Measurements from ENCODE around the gene ABHD1.
"Not testable (repeated sequence)": the region's sequence is repeated elsewhere in the genome, so short reads cannot be mapped to it uniquely, and the experiment has no call there.

The ABHD1 gene

GRCh38 chr2:27123302-27124150 is at the start of gene ABHD1:
TSS of gene ABHD1 (plus strand) at chr2:27123815. CDS start at chr2:27123949, 134 bp downstream.
- peak; percentile 19 to 28 (median 24) for DNase-seq

GRCh38 chr2:27074738-27075565 is 48.7 kb upstream of the ABHD1 start:
- peak in 1 of 4 experiments; percentile 34 for DNase-seq

- DNase-seq, result not testable (repeated sequence)
Observed at GRCh38 chr2:27075566-27075871, 48.1 kb upstream of the ABHD1 start.

GRCh38 chr2:27076323-27076722 is 47.3 kb upstream of the ABHD1 start:
- DNase-seq, result no peak

- DNase-seq, result no peak
Observed at GRCh38 chr2:27077231-27077630, 46.4 kb upstream of the ABHD1 start.

- DNase-seq, result no peak
Observed at GRCh38 chr2:27078267-27079194, 45.1 kb upstream of the ABHD1 start, which contains the start of gene EMILIN1. TSS of gene EMILIN1 (plus strand) at chr2:27078615. CDS start at chr2:27079066, 451 bp downstream.

GRCh38 chr2:27079233-27080139 is 44.1 kb upstream of the ABHD1 start:
- DNase-seq, result no peak

- DNase-seq, result no peak
Observed at GRCh38 chr2:27080140-27080469, 43.5 kb upstream of the ABHD1 start.

GRCh38 chr2:27080603-27080936 is 43.0 kb upstream of the ABHD1 start:
- no peak for DNase-seq

GRCh38 chr2:27081984-27082772 is 41.4 kb upstream of the ABHD1 start:
- DNase-seq, result no peak

GRCh38 chr2:27082773-27083409 is 40.7 kb upstream of the ABHD1 start:
- no peak for DNase-seq

- no peak for DNase-seq
Observed at GRCh38 chr2:27083410-27084296, 40.0 kb upstream of the ABHD1 start.

- DNase-seq, result no peak
Observed at GRCh38 chr2:27084297-27085061, 39.1 kb upstream of the ABHD1 start.

- DNase-seq, result no peak
Observed at GRCh38 chr2:27085062-27085672, 38.4 kb upstream of the ABHD1 start.

GRCh38 chr2:27085673-27086089 is 37.9 kb upstream of the ABHD1 start:
- peak in 1 of 4 experiments; percentile 17 for DNase-seq

GRCh38 chr2:27086090-27086723 is 37.4 kb upstream of the ABHD1 start:
- peak; percentile 95 to 99 (median 97) for DNase-seq

- DNase-seq, result no peak
Observed at GRCh38 chr2:27086724-27087593, 36.7 kb upstream of the ABHD1 start, which contains the start of gene KHK. TSS of gene KHK (plus strand) at chr2:27086772. CDS start at chr2:27087260, 488 bp downstream.

All from activated CD4-positive, CD25-positive, alpha-beta regulatory T cell (primary cell).